Trophoblast cell (in vitro differentiated cells and primary cell): ENCODE results near the gene AXIN1.

ENCODE experiments used
- DNase-seq, 2 donors: peaks; one replicate each; pipeline ENCODE4 v3.0.0-alpha.2; 2016
- H2AFZ ChIP-seq: 2 replicates; pipeline ENCODE4 v1.6.1; 2013; ENCODE audit warnings: low read length, moderate library complexity, mild to moderate bottlenecking; ENCODE audit not compliant: insufficient read depth, poor library complexity
- H2AK5ac ChIP-seq: 2 replicates; pipeline ENCODE4 v1.6.1; 2013; ENCODE audit warnings: mild to moderate bottlenecking, low read length
- H2BK120ac ChIP-seq: 2 replicates; pipeline ENCODE4 v1.6.1; 2013; ENCODE audit warnings: low read length, mild to moderate bottlenecking, moderate library complexity; ENCODE audit not compliant: insufficient read depth, poor library complexity
- H2BK12ac ChIP-seq: 2 replicates; pipeline ENCODE4 v1.6.1; 2013; ENCODE audit warnings: mild to moderate bottlenecking, low read length, moderate library complexity
- H2BK5ac ChIP-seq: 2 replicates; pipeline ENCODE4 v1.6.1; 2013; ENCODE audit warnings: low read length, low read depth, moderate library complexity, mild to moderate bottlenecking; ENCODE audit not compliant: poor library complexity
- H3K14ac ChIP-seq: 2 replicates; pipeline ENCODE4 v1.6.1; 2013; ENCODE audit warnings: mild to moderate bottlenecking, low read length
- H3K18ac ChIP-seq: 2 replicates; pipeline ENCODE4 v1.6.1; 2013; ENCODE audit warnings: mild to moderate bottlenecking, low read length
- H3K23ac ChIP-seq: 2 replicates; pipeline ENCODE4 v1.6.1; 2013; ENCODE audit warnings: low read length
- H3K27ac ChIP-seq: 2 replicates; pipeline ENCODE4 v1.5.1; 2013; ENCODE audit warnings: low read depth, mild to moderate bottlenecking, inconsistent platforms, low read length, moderate library complexity
- H3K27me3 ChIP-seq: 2 replicates; pipeline ENCODE4 v1.6.1; 2013; ENCODE audit warnings: inconsistent platforms, mild to moderate bottlenecking, low read length, moderate library complexity; ENCODE audit not compliant: insufficient read depth
- H3K36me3 ChIP-seq, 2 experiments: 1 replicate in 1 of 2; 2 replicates in 1 of 2; pipeline ENCODE4 v1.6.1; 2013; ENCODE audit warnings: low read length in 2 of 2, mild to moderate bottlenecking in 2 of 2, moderate library complexity in 1 of 2; ENCODE audit not compliant: insufficient read depth in 2 of 2, control insufficient read depth in 1 of 2
- H3K4ac ChIP-seq: 2 replicates; pipeline ENCODE4 v1.6.1; 2013; ENCODE audit warnings: low read depth, mild to moderate bottlenecking, low read length, moderate library complexity
- H3K4me1 ChIP-seq, 2 experiments: 1 replicate in 1 of 2; 2 replicates in 1 of 2; pipeline ENCODE4 v1.6.1; 2013; ENCODE audit warnings: low read length in 2 of 2, mild to moderate bottlenecking in 2 of 2, moderate library complexity in 1 of 2; ENCODE audit not compliant: insufficient read depth in 2 of 2, control insufficient read depth in 1 of 2
- H3K4me2 ChIP-seq: 2 replicates; pipeline ENCODE4 v1.6.1; 2013; ENCODE audit warnings: inconsistent platforms, mild to moderate bottlenecking, low read length, moderate library complexity
- H3K4me3 ChIP-seq: 2 replicates; pipeline ENCODE4 v1.5.1; 2013; ENCODE audit warnings: mild to moderate bottlenecking, low read depth, low read length, inconsistent platforms
- H3K79me1 ChIP-seq: one replicate; pipeline ENCODE4 v1.6.1; 2013; ENCODE audit warnings: low read length
- H3K79me2 ChIP-seq: 2 replicates; pipeline ENCODE4 v1.6.1; 2013; ENCODE audit warnings: low read length, mild to moderate bottlenecking; ENCODE audit not compliant: control insufficient read depth, insufficient read depth, poor library complexity
- H3K9ac ChIP-seq: 2 replicates; pipeline ENCODE4 v1.6.1; 2013; ENCODE audit warnings: mild to moderate bottlenecking, low read length
- H3K9me3 ChIP-seq: 2 replicates; pipeline ENCODE4 v1.6.1; 2013; ENCODE audit warnings: low read depth, mild to moderate bottlenecking, control low read depth, inconsistent platforms, low read length; ENCODE audit not compliant: insufficient read depth
- H4K12ac ChIP-seq: 2 replicates; pipeline ENCODE4 v1.6.1; 2013; ENCODE audit warnings: low read depth, mild to moderate bottlenecking, low read length, moderate library complexity
- H4K8ac ChIP-seq: 2 replicates; pipeline ENCODE4 v1.6.1; 2013; ENCODE audit warnings: low read depth, mild to moderate bottlenecking, low read length, moderate library complexity
- H4K91ac ChIP-seq: one replicate; pipeline ENCODE4 v1.6.1; 2013; ENCODE audit warnings: low read depth, mild to moderate bottlenecking, low read length, moderate library complexity
- WGBS: extraction: QIAGEN DNeasy Blood & Tissue Kit; methylation state at CpG from one replicate; pipeline ENCODE4 v1.1.7; 2013; ENCODE audit warnings: missing lambda C conversion rate; ENCODE audit not compliant: insufficient read length, insufficient coverage; ENCODE audit errors: extremely low coverage; 5-methylcytosine and 5-hydroxymethylcytosine counted together

The AXIN1 gene

GRCh38 chr16:353404-354290 lies 1.1 kb upstream of the AXIN1 start:
- WGBS: no CpG with 5 or more reads among the region's 25 CpGs
- no peak overlapping the region for H3K9ac ChIP-seq
- H2AFZ ChIP-seq: peak overlapping the region; percentile 82
- peak overlapping the region; percentile 60 for H3K18ac ChIP-seq
- peak overlapping the region; percentile 9 for H3K4ac ChIP-seq
- DNase-seq: no peak
- peak overlapping the region; percentile 71 for H4K8ac ChIP-seq
- peaks cover 5% of the 10 kb centered on the region for H3K79me2 ChIP-seq
- peak overlapping the region; percentile 33 for H3K14ac ChIP-seq
- peaks cover 4% of the 10 kb centered on the region in 2 experiments for H3K4me1 ChIP-seq
- peak overlapping the region; percentile 29 for H4K91ac ChIP-seq
- peaks cover 1% of the 10 kb centered on the region for H3K9me3 ChIP-seq
- peaks cover 6% of the 10 kb centered on the region for H3K79me1 ChIP-seq
- no peaks in the 10 kb centered on the region for H3K27me3 ChIP-seq
- H2AK5ac ChIP-seq: no peak overlapping the region
- H2BK5ac ChIP-seq: no peak overlapping the region
- no peak overlapping the region for H2BK12ac ChIP-seq
- no peak overlapping the region for H2BK120ac ChIP-seq
- peak overlapping the region; percentile 61 for H4K12ac ChIP-seq
- H3K36me3 ChIP-seq: peaks cover 0 to 3% of the 10 kb centered on the region in 2 experiments
- peak overlapping the region; percentile 45 for H3K4me3 ChIP-seq
- no peak overlapping the region for H3K27ac ChIP-seq
- H3K4me2 ChIP-seq: peak overlapping the region; percentile 72
- H3K23ac ChIP-seq: no peak overlapping the region

- Histone ChIP-seq H2AK5ac (no peak overlapping the region), H3K4me2 (peak overlapping the region; percentile 69), H3K27ac (no peak overlapping the region), H3K14ac (no peak overlapping the region), H2BK120ac (peak overlapping the region; percentile 11), H4K91ac (peak overlapping the region; percentile 4), H3K23ac (no peak overlapping the region), H3K9me3 (peaks cover 1% of the 10 kb centered on the region), H2AFZ (peak overlapping the region; percentile 56), H3K4me1 (peaks cover 4% of the 10 kb centered on the region in 2 experiments), H2BK5ac (no peak overlapping the region), H3K79me1 (peaks cover 6% of the 10 kb centered on the region), H3K27me3 (no peaks in the 10 kb centered on the region), H4K8ac (peak overlapping the region; percentile 32), H3K4me3 (peak overlapping the region; percentile 77), H3K4ac (peak overlapping the region; percentile 77), H3K79me2 (peaks cover 5% of the 10 kb centered on the region), H3K9ac (peak overlapping the region; percentile 77), H3K36me3 (peaks cover 0 to 3% of the 10 kb centered on the region in 2 experiments), H4K12ac (peak overlapping the region; percentile 51), H2BK12ac (no peak overlapping the region), H3K18ac (peak overlapping the region; percentile 17)
- WGBS: no CpG with 5 or more reads among the region's 95 CpGs
- no peak for DNase-seq
Observed at GRCh38 chr16:351804-352520, 561 bp downstream of the AXIN1 start.

GRCh38 chr16:350203-350602 lies 2.3 kb downstream of the AXIN1 start:
- Histone ChIP-seq H3K79me1 (peaks cover 6% of the 10 kb centered on the region), H3K4me2 (no peak overlapping the region), H3K9ac (no peak overlapping the region), H3K36me3 (peaks cover 7% of the 10 kb centered on the region in 2 experiments), H3K27ac (no peak overlapping the region), H3K4me3 (no peak overlapping the region), H4K12ac (no peak overlapping the region), H2BK12ac (no peak overlapping the region), H3K4me1 (peaks cover 9 to 13% of the 10 kb centered on the region in 2 experiments), H3K79me2 (peaks cover 5% of the 10 kb centered on the region), H2BK120ac (no peak overlapping the region), H3K23ac (no peak overlapping the region), H3K18ac (no peak overlapping the region), H4K8ac (no peak overlapping the region), H2AK5ac (no peak overlapping the region), H3K14ac (no peak overlapping the region), H3K4ac (no peak overlapping the region), H3K9me3 (peaks cover 1% of the 10 kb centered on the region), H4K91ac (no peak overlapping the region), H3K27me3 (no peaks in the 10 kb centered on the region), H2BK5ac (no peak overlapping the region), H2AFZ (no peak overlapping the region)
- WGBS: no CpG with 5 or more reads among the region's 8 CpGs
- no peak for DNase-seq

GRCh38 chr16:349211-349610 lies 3.3 kb downstream of the AXIN1 start:
- Histone ChIP-seq H3K9me3 (no peaks in the 10 kb centered on the region), H2BK12ac (no peak overlapping the region), H2AK5ac (no peak overlapping the region), H3K36me3 (peaks cover 11% of the 10 kb centered on the region in 2 experiments), H3K4ac (no peak overlapping the region), H2AFZ (no peak overlapping the region), H2BK5ac (no peak overlapping the region), H3K27me3 (no peaks in the 10 kb centered on the region), H3K23ac (no peak overlapping the region), H3K9ac (no peak overlapping the region), H4K8ac (no peak overlapping the region), H2BK120ac (no peak overlapping the region), H3K79me1 (peaks cover 6% of the 10 kb centered on the region), H3K18ac (no peak overlapping the region), H3K4me2 (no peak overlapping the region), H3K4me3 (no peak overlapping the region), H4K12ac (no peak overlapping the region), H4K91ac (no peak overlapping the region), H3K79me2 (peaks cover 7% of the 10 kb centered on the region), H3K14ac (no peak overlapping the region), H3K27ac (no peak overlapping the region), H3K4me1 (peaks cover 9 to 13% of the 10 kb centered on the region in 2 experiments)
- DNase-seq: no peak
- WGBS: no CpG with 5 or more reads among the region's 7 CpGs
